Measurements from ENCODE around the gene PAM.
"Not testable (repeated sequence)": the region's sequence is repeated elsewhere in the genome, so short reads cannot be mapped to it uniquely, and the experiment has no call there.

PAM gene

GRCh38 chr5:103006921-103007320 is 251.8 kb downstream of the PAM start:
- no peak for DNase-seq

- no peak for DNase-seq
These were observed 255.1 kb downstream of the PAM start for GRCh38 chr5:103010168-103010567.

GRCh38 chr5:103013933-103014552 is 258.9 kb downstream of the PAM start:
- DNase-seq = peak; percentile 55

GRCh38 chr5:103014983-103015382 is 259.9 kb downstream of the PAM start:
- no peak for DNase-seq

- no peak for DNase-seq
These were observed 261.1 kb downstream of the PAM start for GRCh38 chr5:103016167-103016566.

- DNase-seq = peak; percentile 60
These were observed 264.7 kb downstream of the PAM start for GRCh38 chr5:103019804-103020203.

GRCh38 chr5:103021314-103021713 is 266.2 kb downstream of the PAM start:
- peak; percentile 80 for DNase-seq

- no peak for DNase-seq
These were observed 272.2 kb downstream of the PAM start for GRCh38 chr5:103027267-103027666.

- DNase-seq = peak; percentile 14
These were observed 276.5 kb downstream of the PAM start for GRCh38 chr5:103031607-103032006.

- DNase-seq = no peak
These were observed 278.6 kb downstream of the PAM start for GRCh38 chr5:103033696-103034095.

GRCh38 chr5:103034662-103035392 is 279.7 kb downstream of the PAM start:
- DNase-seq = no peak

GRCh38 chr5:103035701-103036100 is 280.6 kb downstream of the PAM start:
- no peak for DNase-seq

GRCh38 chr5:103036601-103037000 is 281.5 kb downstream of the PAM start:
- no peak for DNase-seq

GRCh38 chr5:103037673-103038455 is 282.8 kb downstream of the PAM start:
- DNase-seq = no peak

- peak; percentile 82 for DNase-seq
These were observed 286.1 kb downstream of the PAM start for GRCh38 chr5:103041071-103041676.

- DNase-seq = not testable (repeated sequence)
These were observed 291.6 kb downstream of the PAM start for GRCh38 chr5:103046706-103047105.

- DNase-seq = peak; percentile 90
These were observed 302.4 kb downstream of the PAM start for GRCh38 chr5:103057208-103058130.

GRCh38 chr5:103059525-103059924 is 304.4 kb downstream of the PAM start:
- no peak for DNase-seq

GRCh38 chr5:103060424-103060954 is 305.4 kb downstream of the PAM start:
- DNase-seq = no peak

- peak; percentile 37 for DNase-seq
These were observed 311.2 kb downstream of the PAM start for GRCh38 chr5:103066326-103066725.

GRCh38 chr5:103073500-103073899 is 318.4 kb downstream of the PAM start:
- not testable (repeated sequence) for DNase-seq

GRCh38 chr5:103075442-103075841 is 320.3 kb downstream of the PAM start:
- DNase-seq = no peak

Data from OCI-M1 (cell line).